GM19324 (cell line): Measurements from ENCODE around the gene AP2B1.

Experiments used
- ATAC-seq: cut with Tn5 transposase; IDR thresholded peaks from one replicate; pipeline ENCODE4 v1.9.1; 2021; ENCODE audit warnings: mild to moderate bottlenecking, moderate library complexity; ENCODE audit not compliant: unreplicated experiment, low FRiP score

AP2B1 gene

GRCh38 chr17:35765086-35765710 is 178.1 kb downstream of the AP2B1 start:
- no peak for ATAC-seq

DNA sequence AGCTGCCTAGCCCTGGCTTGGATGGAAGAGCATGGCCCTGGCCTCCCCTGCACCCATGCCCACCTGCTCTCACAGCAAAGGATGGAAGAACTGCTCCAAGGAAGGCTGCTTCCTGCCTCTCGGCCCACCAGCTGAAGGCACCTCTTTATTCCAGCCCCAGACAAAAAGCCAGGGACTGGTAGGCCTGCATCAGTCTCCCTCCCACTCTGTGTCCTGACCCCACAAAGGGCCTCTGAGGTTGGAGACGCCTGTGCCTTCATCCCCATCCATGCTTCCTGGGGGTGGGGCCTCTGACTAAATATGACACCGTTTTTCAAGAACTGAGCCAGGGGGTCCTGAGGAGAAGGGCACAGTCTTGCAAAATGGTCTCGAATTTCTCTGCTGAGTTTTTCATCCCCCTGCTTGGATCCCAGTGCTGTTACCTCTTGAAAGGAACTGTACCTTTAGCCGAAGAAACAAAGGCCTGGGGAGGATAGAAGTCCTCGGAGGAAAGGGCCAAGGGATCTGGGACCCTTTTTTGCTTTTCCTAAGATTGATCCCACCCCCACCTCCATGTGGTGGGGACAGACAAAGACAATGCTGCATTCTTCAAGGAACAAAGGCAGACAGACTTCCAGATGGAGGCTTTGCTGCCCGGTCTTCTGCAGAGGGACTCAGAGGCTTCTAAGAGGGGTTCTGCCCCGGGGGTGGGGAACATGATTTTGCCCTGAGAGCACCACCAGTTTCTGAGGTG is 178.8 kb downstream of the AP2B1 start:
- no peak for ATAC-seq

DNA sequence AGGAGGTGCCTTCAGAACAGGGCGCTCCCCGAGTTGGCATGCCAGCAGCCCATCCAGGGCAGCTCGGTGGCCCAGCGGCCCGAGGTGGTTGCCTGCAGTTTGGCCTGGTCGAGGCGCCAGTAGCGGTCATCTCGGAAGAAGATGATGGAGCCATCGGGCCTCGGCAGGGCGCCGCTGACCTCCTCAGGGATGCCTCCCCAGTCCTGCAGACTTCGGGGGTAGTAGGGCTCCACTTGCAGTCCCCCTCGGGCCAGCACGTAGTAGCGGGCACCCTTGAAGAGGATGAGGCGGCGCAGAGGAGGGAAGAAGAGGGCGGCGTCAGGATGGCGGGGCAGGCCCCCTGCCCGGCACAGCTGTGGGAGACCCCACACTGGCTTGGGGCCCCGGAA is 179.4 kb downstream of the AP2B1 start:
- ATAC-seq, result no peak

DNA sequence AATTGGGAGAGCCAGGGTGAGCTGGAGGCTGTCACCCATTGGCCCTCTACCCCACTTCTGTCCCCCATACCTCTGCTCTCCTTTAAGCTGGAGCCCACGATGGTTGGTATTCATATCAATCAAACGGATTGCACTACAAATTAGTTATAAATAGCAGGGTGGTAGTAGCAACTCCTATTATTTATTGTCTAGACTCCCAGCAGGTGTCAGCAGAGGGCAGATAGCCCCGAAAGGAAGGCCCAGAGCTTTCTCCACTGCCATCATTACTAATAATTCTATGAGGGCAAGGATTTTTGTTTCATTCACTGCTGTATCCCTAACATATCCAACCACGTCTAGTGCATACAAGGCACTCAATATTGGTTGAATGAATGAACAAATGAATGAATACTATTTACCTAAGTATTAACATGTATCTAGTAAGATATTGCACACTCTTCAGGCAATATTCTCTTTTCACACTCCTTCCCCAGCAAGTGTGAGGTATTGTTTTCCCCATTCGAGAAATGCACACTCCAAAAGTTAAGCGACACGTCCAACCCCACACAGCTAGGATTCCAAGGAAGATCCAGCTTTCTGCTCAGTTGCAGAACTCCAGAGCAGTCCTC is 179.9 kb downstream of the AP2B1 start:
- ATAC-seq, result no peak

GRCh38 chr17:35768797-35769196 is 181.7 kb downstream of the AP2B1 start:
- ATAC-seq, result no peak

GRCh38 chr17:35769895-35770486 is 182.9 kb downstream of the AP2B1 start:
- no peak for ATAC-seq

DNA sequence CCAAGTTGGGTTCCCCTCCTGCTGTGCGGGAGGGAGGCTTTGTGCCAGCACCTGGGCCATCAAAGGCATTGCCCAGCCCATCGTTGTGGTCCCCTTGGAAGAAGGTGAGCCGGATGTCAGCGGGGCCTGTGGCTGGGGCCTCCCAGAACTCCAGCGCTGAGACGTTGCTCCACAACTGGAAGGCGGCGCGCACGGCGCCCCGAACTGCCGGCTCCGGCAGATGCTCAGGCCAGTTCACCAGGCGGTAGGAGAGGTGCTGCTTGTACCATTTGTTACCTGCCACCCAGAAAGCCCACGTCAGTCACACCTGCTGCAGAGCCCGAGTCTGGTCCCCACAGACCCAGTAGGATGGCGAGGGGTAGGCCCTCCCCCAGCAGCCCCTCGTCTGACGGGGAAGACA is 186.0 kb downstream of the AP2B1 start:
- ATAC-seq, result no peak

DNA sequence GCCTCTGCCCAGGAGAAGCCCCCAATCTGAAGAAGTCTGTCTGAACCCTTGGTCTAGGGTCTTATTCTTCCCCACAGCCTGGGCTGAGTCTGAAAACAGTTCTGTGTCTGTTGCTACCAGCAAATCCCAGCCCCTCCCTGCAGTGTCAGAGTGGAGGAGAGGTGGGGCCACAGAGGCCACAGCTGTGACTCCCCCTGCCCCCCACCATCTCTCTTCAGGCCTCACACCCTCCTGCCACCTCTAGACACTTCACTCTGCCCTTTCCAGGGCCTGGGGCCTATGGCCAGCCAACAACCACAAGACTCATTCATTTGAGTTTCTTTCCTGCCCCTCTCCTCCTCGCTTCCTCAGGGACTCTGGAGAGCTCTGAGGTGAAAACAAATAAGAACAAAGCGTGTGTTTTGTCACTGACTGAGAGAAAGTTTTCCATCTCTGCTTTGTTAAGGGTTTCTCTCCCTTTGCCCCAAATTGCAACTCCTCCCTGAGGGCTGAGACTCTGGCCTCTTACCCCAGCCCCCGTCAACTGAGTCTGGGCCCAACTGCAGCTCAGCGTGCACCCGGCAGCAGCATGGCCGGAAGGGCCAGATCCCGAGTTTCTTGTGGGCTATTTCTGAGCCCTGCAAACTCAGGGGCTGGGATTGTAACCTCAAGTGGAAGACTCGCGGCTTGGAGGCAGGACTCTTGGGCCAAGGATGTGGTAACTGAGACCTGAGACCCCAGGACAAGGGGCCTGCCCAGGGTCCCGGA is 186.7 kb downstream of the AP2B1 start:
- no peak for ATAC-seq

- ATAC-seq, result no peak
Measured at GRCh38 chr17:35774499-35774898, 187.4 kb downstream of the AP2B1 start.

GRCh38 chr17:35775039-35775438 is 187.9 kb downstream of the AP2B1 start:
- no peak for ATAC-seq

- ATAC-seq, result no peak
Measured at GRCh38 chr17:35775583-35775982, 188.5 kb downstream of the AP2B1 start.
